CD4-positive, alpha-beta T cell (primary cell): ENCODE data around the gene CTNNA2. TPM values are rescaled to one million over a fixed set of nuclear protein-coding genes. Genes with fewer than 3 reads are reported as not detected.

Source experiments
- ATAC-seq: fragments of 200-7000 bp; cut with Tn5 transposase; one replicate; pipeline ENCODE4 v1.10.0; 2022; ENCODE audit warnings: mild to moderate bottlenecking; ENCODE audit not compliant: poor library complexity
- CTCF ChIA-PET: fragments of 350-600 bp; sonication (Branson Sonifier 250); formaldehyde crosslinking; loops from one replicate; lab custom pipeline; 2021; ENCODE audit warnings: antibody characterized with exemption, inconsistent platforms; lab: Charles Lee
- POLR2A ChIA-PET: fragments of 350-600 bp; sonication (Branson Sonifier 250); formaldehyde crosslinking; loops from one replicate; lab custom pipeline; 2021; ENCODE audit warnings: antibody characterized with exemption, inconsistent platforms; lab: Charles Lee
- DNase-seq, 14 experiments: peaks; one replicate each; pipeline ENCODE4 v3.0.0-alpha.2; 2013 to 2020; ENCODE audit warnings: mixed read lengths in 2 of 14
- H3K27ac ChIP-seq, 2 donors: one replicate each; pipeline versions ENCODE4 v1.5.1 to v1.7.0; 2013; ENCODE audit warnings: low read length in 2 of 2, low read depth in 1 of 2, mild to moderate bottlenecking in 1 of 2
- H3K27me3 ChIP-seq, 2 experiments: 1 replicate in 1 of 2; 2 replicates in 1 of 2; pipeline versions ENCODE4 v1.6.1 to v1.7.0; 2013; ENCODE audit warnings: low read length in 2 of 2, control low read depth in 1 of 2, mild to moderate bottlenecking in 1 of 2, moderate library complexity in 1 of 2; ENCODE audit not compliant: insufficient read depth in 2 of 2, control insufficient read depth in 1 of 2
- H3K36me3 ChIP-seq: one replicate; pipeline ENCODE4 v1.6.1; 2013; ENCODE audit warnings: low read length, control low read depth; ENCODE audit not compliant: insufficient read depth
- H3K4me1 ChIP-seq: one replicate; pipeline ENCODE4 v1.6.1; 2013; ENCODE audit warnings: low read length, control low read depth; ENCODE audit not compliant: insufficient read depth
- H3K4me3 ChIP-seq: one replicate; pipeline ENCODE4 v1.5.1; 2013; ENCODE audit warnings: mild to moderate bottlenecking, low read length, moderate library complexity
- H3K9me3 ChIP-seq, 2 experiments: 1 replicate in 1 of 2; 2 replicates in 1 of 2; pipeline versions ENCODE4 v1.6.1 to v1.7.0; 2013; ENCODE audit warnings: low read length in 2 of 2, mild to moderate bottlenecking in 2 of 2, control low read depth in 1 of 2, moderate library complexity in 1 of 2; ENCODE audit not compliant: control insufficient read depth in 1 of 2, insufficient read depth in 1 of 2
- H3K27ac Mint-ChIP-seq: one replicate; pipeline ENCODE4 v1.8.0; 2020; ENCODE audit warnings: mixed read lengths
- H3K27me3 Mint-ChIP-seq: one replicate; pipeline ENCODE4 v1.8.0; 2021; ENCODE audit warnings: mixed read lengths
- H3K36me3 Mint-ChIP-seq: one replicate; pipeline ENCODE4 v1.8.0; 2021; ENCODE audit warnings: low read depth, mixed read lengths
- H3K4me1 Mint-ChIP-seq: one replicate; pipeline ENCODE4 v1.8.0; 2021; ENCODE audit warnings: low read depth, mixed read lengths
- H3K4me3 Mint-ChIP-seq: one replicate; pipeline ENCODE4 v1.8.0; 2020; ENCODE audit warnings: mild to moderate bottlenecking, mixed read lengths
- H3K9me3 Mint-ChIP-seq: one replicate; pipeline ENCODE4 v1.8.0; 2020; ENCODE audit warnings: mixed read lengths
- intact Hi-C, 2 experiments: fragments of 100-400 bp; cut with DNase I in 1 of 2; cut with micrococcal nuclease in 1 of 2; formaldehyde crosslinking; loops; one replicate each; pipeline versions ENCODE4 v1.15.1 to v1.9.0; 2023 to 2025; cut with DNase I, micrococcal nuclease
- total RNA-seq, 174 experiments: library from RNA in 2 of 174; stranded (reverse) in 2 of 174; gene quantifications; one replicate each; pipeline ENCODE4 v1.2.3 and lab custom pipeline; 2021 to 2026
- TF ChIP-seq, protein P1 (sequence below): fragments of 200-600 bp; IDR thresholded peaks from one replicate; pipeline ENCODE4 v1.8.0; 2022; ENCODE audit warnings: antibody characterized with exemption, mild to moderate bottlenecking

Gene CTNNA2
- total RNA-seq, 2 experiments from 2014 or later = not detected

DNA sequence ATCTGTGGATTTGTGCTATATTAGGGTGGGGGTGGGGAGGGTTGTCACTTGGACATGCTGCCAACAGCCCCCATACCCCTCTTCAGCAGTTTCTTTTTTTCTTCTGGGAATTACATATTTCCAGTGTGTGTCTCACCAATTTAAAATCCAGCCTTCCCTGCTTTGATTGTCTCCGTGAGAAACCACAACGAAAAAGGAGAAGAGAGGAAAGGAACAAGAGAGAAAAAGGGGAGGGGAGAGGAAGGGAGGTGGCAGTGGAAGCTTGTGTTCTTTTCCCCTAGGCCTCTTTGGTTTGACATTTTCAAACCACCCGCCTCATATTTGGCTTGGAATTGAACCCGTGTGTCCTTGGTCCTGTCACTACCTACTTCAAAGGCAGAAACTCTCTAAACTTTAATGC, 860 bp downstream of the CTNNA2 start:
- Histone ChIP-seq H3K4me3 (no peak overlapping the region), H3K27ac (no peak overlapping the region), H3K4me1 (no peaks in the 10 kb centered on the region), H3K27me3 (peaks cover 0 to 7% of the 10 kb centered on the region in 2 experiments), H3K36me3 (no peaks in the 10 kb centered on the region), H3K9me3 (peaks cover 0 to 12% of the 10 kb centered on the region in 2 experiments)
- POLR2A ChIA-PET = no interaction called here
- TF ChIP-seq, protein P1, sequence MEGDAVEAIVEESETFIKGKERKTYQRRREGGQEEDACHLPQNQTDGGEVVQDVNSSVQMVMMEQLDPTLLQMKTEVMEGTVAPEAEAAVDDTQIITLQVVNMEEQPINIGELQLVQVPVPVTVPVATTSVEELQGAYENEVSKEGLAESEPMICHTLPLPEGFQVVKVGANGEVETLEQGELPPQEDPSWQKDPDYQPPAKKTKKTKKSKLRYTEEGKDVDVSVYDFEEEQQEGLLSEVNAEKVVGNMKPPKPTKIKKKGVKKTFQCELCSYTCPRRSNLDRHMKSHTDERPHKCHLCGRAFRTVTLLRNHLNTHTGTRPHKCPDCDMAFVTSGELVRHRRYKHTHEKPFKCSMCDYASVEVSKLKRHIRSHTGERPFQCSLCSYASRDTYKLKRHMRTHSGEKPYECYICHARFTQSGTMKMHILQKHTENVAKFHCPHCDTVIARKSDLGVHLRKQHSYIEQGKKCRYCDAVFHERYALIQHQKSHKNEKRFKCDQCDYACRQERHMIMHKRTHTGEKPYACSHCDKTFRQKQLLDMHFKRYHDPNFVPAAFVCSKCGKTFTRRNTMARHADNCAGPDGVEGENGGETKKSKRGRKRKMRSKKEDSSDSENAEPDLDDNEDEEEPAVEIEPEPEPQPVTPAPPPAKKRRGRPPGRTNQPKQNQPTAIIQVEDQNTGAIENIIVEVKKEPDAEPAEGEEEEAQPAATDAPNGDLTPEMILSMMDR = no peak
- intact Hi-C loops = no loop called here
- Mint-ChIP-seq H3K27me3 (peaks cover 33% of the 10 kb centered on the region), H3K9me3 (peaks cover 12% of the 10 kb centered on the region), H3K27ac (no peak overlapping the region), H3K36me3 (no peaks in the 10 kb centered on the region), H3K4me3 (no peak overlapping the region), H3K4me1 (no peaks in the 10 kb centered on the region)
- DNase-seq (no peak), ATAC-seq (no peak)
- CTCF ChIA-PET = no interaction called here

DNA sequence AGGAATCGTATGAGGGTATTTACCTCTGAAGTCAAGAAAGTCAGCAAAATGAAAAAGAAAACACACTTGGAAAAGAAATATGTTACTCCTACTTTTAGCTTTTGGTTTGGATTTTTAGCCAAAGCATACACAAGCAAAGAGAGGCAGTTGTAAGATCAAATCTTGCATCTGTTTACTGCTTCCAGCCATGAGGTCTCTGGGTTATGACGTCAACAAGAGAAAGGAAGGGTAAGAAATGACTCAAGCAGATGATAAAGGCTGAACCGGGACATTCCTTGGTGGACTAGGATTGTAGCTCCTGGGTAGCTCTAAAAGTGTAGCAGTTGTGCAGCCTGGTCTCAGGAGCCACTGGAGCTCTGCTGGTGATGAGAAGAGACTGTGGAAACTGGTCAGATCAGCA, 16.8 kb downstream of the CTNNA2 start:
- Mint-ChIP-seq H3K27ac (no peak overlapping the region), H3K36me3 (no peaks in the 10 kb centered on the region), H3K4me3 (no peak overlapping the region), H3K9me3 (peaks cover 9% of the 10 kb centered on the region), H3K4me1 (no peaks in the 10 kb centered on the region), H3K27me3 (no peaks in the 10 kb centered on the region)
- H3K9me3 ChIP-seq = peaks cover 0 to 3% of the 10 kb centered on the region in 2 experiments
- ChIA-PET CTCF (no interaction called here), POLR2A (no interaction called here)
- no peak for ATAC-seq
- no peak overlapping the region for H3K4me3 ChIP-seq
- DNase-seq = no peak
- TF ChIP-seq, protein P1 = no peak
- no peaks in the 10 kb centered on the region for H3K27me3 ChIP-seq
- no peaks in the 10 kb centered on the region for H3K36me3 ChIP-seq
- H3K4me1 ChIP-seq = no peaks in the 10 kb centered on the region
- intact Hi-C loops = no loop called here
- no peak overlapping the region for H3K27ac ChIP-seq

DNA sequence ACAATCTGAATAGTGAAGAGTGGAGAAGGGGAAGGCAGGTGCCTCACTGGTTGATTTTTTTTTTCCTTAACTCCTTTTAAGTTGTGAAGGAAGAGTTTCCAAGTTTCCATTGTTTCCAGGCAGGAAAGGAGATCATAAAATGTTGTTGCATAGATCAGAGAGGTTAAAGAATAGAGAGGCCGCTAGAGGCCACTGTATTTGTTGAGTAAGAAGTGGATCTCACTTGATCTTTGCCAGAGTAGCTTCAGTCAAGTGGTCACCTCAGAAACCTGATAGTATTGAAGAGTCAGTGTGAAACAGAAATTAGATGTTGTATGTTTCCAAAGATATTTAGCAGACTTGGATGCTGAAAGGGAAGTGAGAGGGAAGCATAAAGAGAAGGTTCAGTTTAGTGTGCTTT, 17.6 kb downstream of the CTNNA2 start:
- Mint-ChIP-seq H3K4me1 (no peaks in the 10 kb centered on the region), H3K27ac (no peak overlapping the region), H3K27me3 (no peaks in the 10 kb centered on the region), H3K4me3 (no peak overlapping the region), H3K9me3 (peaks cover 9% of the 10 kb centered on the region), H3K36me3 (no peaks in the 10 kb centered on the region)
- Histone ChIP-seq H3K4me1 (no peaks in the 10 kb centered on the region), H3K9me3 (peaks cover 0 to 6% of the 10 kb centered on the region in 2 experiments), H3K36me3 (no peaks in the 10 kb centered on the region), H3K4me3 (no peak overlapping the region), H3K27ac (no peak overlapping the region), H3K27me3 (no peaks in the 10 kb centered on the region)
- no peak for ATAC-seq
- intact Hi-C loops = no loop called here
- no peak for DNase-seq
- CTCF ChIA-PET = no interaction called here
- TF ChIP-seq, protein P1 = no peak
- POLR2A ChIA-PET = no interaction called here
